Astrocyte (in vitro differentiated cells and primary cell): ENCODE measurements around the gene ELFN2.

Experiments
- EZH2 ChIP-seq: IDR thresholded peaks from 2 replicates; pipeline ENCODE4 v1.6.1; 2012; ENCODE audit warnings: mild to moderate bottlenecking, low read length, inconsistent platforms; ENCODE audit not compliant: insufficient read depth
- TF ChIP-seq, protein P1 (sequence below): IDR thresholded peaks from 2 replicates; pipeline ENCODE4 v1.5.1; 2011; ENCODE audit warnings: low read depth, mild to moderate bottlenecking, inconsistent platforms, low read length, moderate library complexity; ENCODE audit not compliant: insufficient read depth

DNA sequence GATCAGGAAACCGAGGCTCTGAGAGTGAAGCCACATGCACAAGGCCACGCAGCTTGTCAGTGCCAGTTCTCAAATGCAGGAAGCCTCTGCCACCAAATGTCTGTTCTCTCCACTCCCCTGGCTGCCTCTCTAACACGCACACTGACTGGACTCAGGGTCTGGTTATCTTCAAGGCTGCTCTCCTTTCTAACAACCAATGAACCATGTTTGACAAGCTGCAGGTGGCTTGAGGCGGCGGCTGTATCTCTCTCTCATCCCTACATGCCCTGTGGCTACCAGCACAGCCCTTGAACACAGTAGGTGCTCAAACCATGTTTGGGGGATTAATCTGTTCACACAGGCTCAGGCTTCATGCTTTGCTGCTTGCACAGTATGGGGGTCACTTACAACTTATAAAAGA lies 35.2 kb upstream of the ELFN2 start:
- TF ChIP-seq, protein P1, sequence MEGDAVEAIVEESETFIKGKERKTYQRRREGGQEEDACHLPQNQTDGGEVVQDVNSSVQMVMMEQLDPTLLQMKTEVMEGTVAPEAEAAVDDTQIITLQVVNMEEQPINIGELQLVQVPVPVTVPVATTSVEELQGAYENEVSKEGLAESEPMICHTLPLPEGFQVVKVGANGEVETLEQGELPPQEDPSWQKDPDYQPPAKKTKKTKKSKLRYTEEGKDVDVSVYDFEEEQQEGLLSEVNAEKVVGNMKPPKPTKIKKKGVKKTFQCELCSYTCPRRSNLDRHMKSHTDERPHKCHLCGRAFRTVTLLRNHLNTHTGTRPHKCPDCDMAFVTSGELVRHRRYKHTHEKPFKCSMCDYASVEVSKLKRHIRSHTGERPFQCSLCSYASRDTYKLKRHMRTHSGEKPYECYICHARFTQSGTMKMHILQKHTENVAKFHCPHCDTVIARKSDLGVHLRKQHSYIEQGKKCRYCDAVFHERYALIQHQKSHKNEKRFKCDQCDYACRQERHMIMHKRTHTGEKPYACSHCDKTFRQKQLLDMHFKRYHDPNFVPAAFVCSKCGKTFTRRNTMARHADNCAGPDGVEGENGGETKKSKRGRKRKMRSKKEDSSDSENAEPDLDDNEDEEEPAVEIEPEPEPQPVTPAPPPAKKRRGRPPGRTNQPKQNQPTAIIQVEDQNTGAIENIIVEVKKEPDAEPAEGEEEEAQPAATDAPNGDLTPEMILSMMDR, result no peak
- no peak for TF ChIP-seq EZH2
